Myometrial cell (primary cell): ENCODE measurements around the gene C3orf62. TPM values are rescaled to one million over a fixed set of nuclear protein-coding genes. Genes with fewer than 3 reads are reported as not detected.

Source experiments
- total RNA-seq: library from RNA; depleted of rRNA; stranded (reverse); fragments of >200 nt; gene quantifications from 2 replicates; pipeline ENCODE4 v1.2.3, GENCODE V29; 2015

The C3orf62 gene
- total RNA-seq = 0.71 and 1.7 TPM in 2 replicates

DNA sequence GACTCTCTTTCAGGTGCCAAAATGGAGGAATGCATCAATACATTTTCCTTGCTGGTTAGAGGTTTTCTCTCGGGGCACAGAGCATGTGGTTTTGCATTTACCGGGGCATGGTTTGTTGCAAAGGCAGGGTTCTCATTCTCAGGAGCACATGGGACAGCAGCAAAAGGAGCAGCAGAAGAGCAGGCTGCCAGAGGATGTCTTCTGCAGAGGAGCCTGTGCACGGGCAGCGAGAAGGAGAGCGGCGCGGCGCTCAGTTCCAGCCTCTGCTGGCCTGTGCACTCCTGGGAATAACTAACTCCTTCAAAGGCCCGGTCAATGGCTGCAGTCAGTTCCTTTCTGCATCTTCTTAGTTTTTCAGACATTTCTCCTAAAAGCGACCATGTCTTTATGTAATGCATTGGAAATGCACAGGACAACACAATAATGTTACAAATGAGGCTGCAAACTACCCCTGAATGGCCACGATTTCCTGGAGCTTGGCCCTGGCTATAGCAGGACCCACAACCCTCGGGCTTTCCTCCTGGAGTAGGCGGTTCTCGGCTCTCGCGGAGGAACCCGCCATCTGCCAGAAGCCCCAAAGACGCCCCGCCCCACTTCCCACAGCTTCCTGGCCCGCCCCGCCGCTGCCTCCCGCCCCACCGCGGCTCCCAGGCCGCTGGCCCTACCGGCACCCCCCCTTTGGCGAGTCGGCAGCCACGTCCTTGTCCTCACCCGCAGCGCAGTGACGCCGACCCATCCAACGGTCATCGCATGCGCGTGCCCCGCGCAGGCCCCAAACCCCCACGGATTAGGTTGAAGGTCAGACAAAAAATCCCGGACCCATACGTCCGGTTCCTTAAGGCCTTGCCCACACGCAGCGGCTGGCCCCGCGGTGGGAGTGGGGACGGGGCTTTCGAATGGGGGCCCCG, at the start of gene C3orf62:
TSS of gene C3orf62 (minus strand) at position 758 of the 908 bp plus-strand sequence. CDS start at position 398, 360 bp downstream.

Other genes with a start within 250 kb of the C3orf62 start
- 293 and 325 TPM in 2 replicates for gene IMPDH2, start 247.8 kb downstream of the C3orf62 start, total RNA-seq
- 59.0 and 107 TPM in 2 replicates for gene QRICH1, start 183.2 kb downstream of the C3orf62 start, total RNA-seq
- gene QARS1, start 172.5 kb downstream of the C3orf62 start, total RNA-seq = 328 and 334 TPM in 2 replicates
- gene USP19, start 156.4 kb downstream of the C3orf62 start, total RNA-seq = 44.8 and 47.3 TPM in 2 replicates
- 358 and 359 TPM in 2 replicates for gene LAMB2, start 144.2 kb downstream of the C3orf62 start, total RNA-seq
- gene CCDC71, start 110.9 kb downstream of the C3orf62 start, total RNA-seq = 31.9 and 41.5 TPM in 2 replicates
- gene KLHDC8B, start 105.6 kb downstream of the C3orf62 start, total RNA-seq = 13.5 and 17.7 TPM in 2 replicates
- gene USP4, start 62.8 kb upstream of the C3orf62 start, total RNA-seq = 9.8 and 9.9 TPM in 2 replicates
- 712 and 893 TPM in 2 replicates for gene GPX1, start 81.1 kb upstream of the C3orf62 start, total RNA-seq
- gene RHOA, start 134.7 kb upstream of the C3orf62 start, total RNA-seq = 645 and 802 TPM in 2 replicates
- 22.5 and 45.3 TPM in 2 replicates for gene TCTA, start 135.2 kb upstream of the C3orf62 start, total RNA-seq
- gene AMT, start 145.2 kb upstream of the C3orf62 start, total RNA-seq = 0.35 and 0.58 TPM in 2 replicates
- 12.1 and 18.2 TPM in 2 replicates for gene NICN1, start 152.1 kb upstream of the C3orf62 start, total RNA-seq
- gene DAG1, start 193.0 kb upstream of the C3orf62 start, total RNA-seq = 82.2 and 84.0 TPM in 2 replicates